ENCODE results near the gene MT3.

Gene MT3

DNA sequence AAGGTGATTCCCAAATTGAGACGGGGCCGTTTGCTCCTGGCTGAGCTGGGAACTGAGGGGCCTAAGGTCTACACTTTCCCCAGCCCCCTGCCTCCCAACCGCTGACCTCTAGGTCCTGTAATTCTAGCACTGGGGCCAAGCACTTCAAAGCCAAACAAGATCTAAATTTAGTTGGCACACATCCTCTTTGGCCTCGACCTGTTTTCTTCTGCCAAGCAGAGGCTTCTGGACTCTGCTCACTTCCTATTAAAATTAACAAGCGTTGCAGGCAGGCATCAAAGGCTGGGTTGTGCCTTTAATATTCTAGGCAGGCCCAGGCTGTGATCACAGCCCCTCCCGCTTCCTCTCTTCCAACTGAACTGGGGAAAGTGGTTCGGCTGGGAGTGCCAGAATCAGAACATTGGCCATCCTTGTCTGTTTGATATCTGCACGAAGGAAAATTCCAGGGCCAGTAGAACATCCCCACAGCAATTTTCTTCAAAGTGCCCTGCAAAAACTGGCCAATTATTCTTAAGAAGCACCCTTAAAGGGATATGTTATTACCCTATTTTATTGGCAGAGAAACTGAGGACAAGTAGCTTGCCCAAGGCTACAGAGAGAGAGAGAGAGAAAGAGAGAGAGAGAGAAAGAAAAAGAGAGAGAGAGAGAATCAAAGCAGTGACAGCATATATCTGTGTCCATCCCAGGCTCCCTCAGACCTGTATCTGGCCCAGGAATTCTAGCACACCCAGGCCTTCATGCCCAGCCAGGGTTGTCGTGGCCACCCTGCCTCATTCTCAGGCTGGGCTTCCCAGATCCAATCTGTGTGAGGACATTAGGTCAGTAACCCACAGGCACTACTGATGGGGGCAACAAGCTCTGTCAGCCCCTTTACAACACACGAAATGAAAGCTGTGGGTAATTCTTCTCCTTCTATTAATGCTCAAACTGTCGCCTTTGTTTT lies 37.3 kb upstream of the MT3 start:
- no peak for DNase-seq (ENCODE audit: low read depth, low spot score)
- no peak overlapping the region for H3K27ac ChIP-seq
- H3K36me3 ChIP-seq (ENCODE audit: insufficient read depth, low read length): no peaks in the 10 kb centered on the region
- H3K4me3 ChIP-seq: no peak overlapping the region
- no peak for TF ChIP-seq EZH2 (IDR thresholded peaks at IDR 0.05)
- TF ChIP-seq POLR2AphosphoS5 (IDR thresholded peaks at IDR 0.05; ENCODE audit: borderline replicate concordance, low read depth, low read length): no peak
- no peaks in the 10 kb centered on the region for H3K9me3 ChIP-seq (ENCODE audit: low read depth, low read length)
- no peak overlapping the region for H3K9ac ChIP-seq (ENCODE audit: insufficient read length)

DNA sequence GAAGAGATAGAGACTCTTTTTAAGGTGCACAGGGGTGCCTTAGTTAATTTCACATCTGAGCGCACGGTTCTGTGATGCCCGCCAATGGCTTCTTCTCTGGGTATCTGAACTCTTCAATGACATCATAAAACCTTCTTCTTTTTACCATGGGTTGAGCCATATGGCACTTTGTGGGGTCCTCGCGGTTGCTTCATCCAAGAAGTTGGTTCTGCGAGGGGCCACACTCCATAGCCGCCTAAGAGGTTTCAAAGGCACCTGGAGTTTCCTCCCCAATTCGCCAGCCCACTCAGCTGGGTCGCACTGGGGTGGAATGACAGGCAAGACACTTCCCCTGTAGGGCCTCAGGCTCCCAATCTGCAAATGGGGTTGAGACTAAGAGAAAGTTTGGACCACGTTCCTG lies 34.9 kb upstream of the MT3 start:
- no peak for DNase-seq (ENCODE audit: low read depth, low spot score)
- TF ChIP-seq EZH2 (IDR thresholded peaks at IDR 0.05) (no peak), POLR2AphosphoS5 (IDR thresholded peaks at IDR 0.05; ENCODE audit: borderline replicate concordance, low read depth, low read length) (no peak), FOXP2 (optimal IDR thresholded peaks at IDR 0.05; ENCODE audit: control extremely low read depth, extremely low read length, insufficient read depth) (no peak)
- Histone ChIP-seq H3K9ac (ENCODE audit: insufficient read length) (no peak overlapping the region), H3K36me3 (ENCODE audit: insufficient read depth, low read length) (no peaks in the 10 kb centered on the region), H3K9me3 (ENCODE audit: low read depth, low read length) (no peaks in the 10 kb centered on the region), H3K27ac (no peak overlapping the region), H3K4me3 (no peak overlapping the region)

GRCh38 chr16:56558024-56558747 lies 31.1 kb upstream of the MT3 start:
- DNase-seq (ENCODE audit: low read depth, low spot score): no peak
- no peak overlapping the region for H3K27ac ChIP-seq
- H3K9ac ChIP-seq (ENCODE audit: insufficient read length): no peak overlapping the region
- no peaks in the 10 kb centered on the region for H3K9me3 ChIP-seq (ENCODE audit: low read depth, low read length)
- no peaks in the 10 kb centered on the region for H3K36me3 ChIP-seq (ENCODE audit: insufficient read depth, low read length)
- TF ChIP-seq EZH2 (IDR thresholded peaks at IDR 0.05) (no peak), POLR2AphosphoS5 (IDR thresholded peaks at IDR 0.05; ENCODE audit: borderline replicate concordance, low read depth, low read length) (no peak), FOXP2 (optimal IDR thresholded peaks at IDR 0.05; ENCODE audit: control extremely low read depth, extremely low read length, insufficient read depth) (no peak)
- H3K4me3 ChIP-seq: no peak overlapping the region

- no peaks in the 10 kb centered on the region for H3K9me3 ChIP-seq (ENCODE audit: low read depth, low read length)
- no peaks in the 10 kb centered on the region for H3K36me3 ChIP-seq (ENCODE audit: insufficient read depth, low read length)
- no peak for DNase-seq (ENCODE audit: low read depth, low spot score)
- no peak overlapping the region for H3K4me3 ChIP-seq
- no peak for TF ChIP-seq EZH2 (IDR thresholded peaks at IDR 0.05)
- no peak for TF ChIP-seq POLR2AphosphoS5 (IDR thresholded peaks at IDR 0.05; ENCODE audit: borderline replicate concordance, low read depth, low read length)
- TF ChIP-seq FOXP2 (optimal IDR thresholded peaks at IDR 0.05; ENCODE audit: control extremely low read depth, extremely low read length, insufficient read depth): no peak
- H3K27ac ChIP-seq: no peak overlapping the region
- H3K9ac ChIP-seq (ENCODE audit: insufficient read length): no peak overlapping the region
These were observed 30.2 kb upstream of the MT3 start for GRCh38 chr16:56559109-56559508.

DNA sequence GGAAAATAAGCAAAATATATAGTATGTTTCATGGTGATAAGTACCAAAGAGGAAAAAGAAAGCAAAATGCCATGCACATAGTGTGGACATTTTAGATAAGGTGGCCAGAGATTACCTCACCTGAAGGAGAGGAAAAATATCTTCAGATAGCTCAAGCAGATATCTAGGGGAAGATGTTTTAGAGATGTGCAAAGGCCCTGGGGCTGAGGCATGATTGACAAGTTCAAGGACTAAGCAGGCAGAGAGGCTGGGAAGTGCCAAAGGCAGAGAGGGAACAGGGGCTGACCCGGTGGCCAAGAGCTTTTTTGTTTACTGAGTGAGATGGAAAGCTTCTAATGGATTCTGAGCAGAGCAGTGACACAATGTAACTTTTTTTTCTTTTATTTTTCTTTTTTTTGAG lies 28.9 kb upstream of the MT3 start:
- DNase-seq (ENCODE audit: low read depth, low spot score): no peak
- H3K9me3 ChIP-seq (ENCODE audit: low read depth, low read length): no peaks in the 10 kb centered on the region
- H3K9ac ChIP-seq (ENCODE audit: insufficient read length): no peak overlapping the region
- H3K36me3 ChIP-seq (ENCODE audit: insufficient read depth, low read length): no peaks in the 10 kb centered on the region
- H3K4me3 ChIP-seq: no peak overlapping the region
- TF ChIP-seq FOXP2 (optimal IDR thresholded peaks at IDR 0.05; ENCODE audit: control extremely low read depth, extremely low read length, insufficient read depth): no peak
- no peak for TF ChIP-seq EZH2 (IDR thresholded peaks at IDR 0.05)
- TF ChIP-seq POLR2AphosphoS5 (IDR thresholded peaks at IDR 0.05; ENCODE audit: borderline replicate concordance, low read depth, low read length): no peak
- no peak overlapping the region for H3K27ac ChIP-seq

- TF ChIP-seq POLR2AphosphoS5 (IDR thresholded peaks at IDR 0.05; ENCODE audit: borderline replicate concordance, low read depth, low read length): no peak
- no peak for TF ChIP-seq EZH2 (IDR thresholded peaks at IDR 0.05)
- TF ChIP-seq FOXP2 (optimal IDR thresholded peaks at IDR 0.05; ENCODE audit: control extremely low read depth, extremely low read length, insufficient read depth): no peak
- DNase-seq (ENCODE audit: low read depth, low spot score): no peak
- no peaks in the 10 kb centered on the region for H3K9me3 ChIP-seq (ENCODE audit: low read depth, low read length)
- no peaks in the 10 kb centered on the region for H3K36me3 ChIP-seq (ENCODE audit: insufficient read depth, low read length)
- no peak overlapping the region for H3K27ac ChIP-seq
- no peak overlapping the region for H3K4me3 ChIP-seq
- no peak overlapping the region for H3K9ac ChIP-seq (ENCODE audit: insufficient read length)
These were observed 28.2 kb upstream of the MT3 start for GRCh38 chr16:56561126-56561525.

DNA sequence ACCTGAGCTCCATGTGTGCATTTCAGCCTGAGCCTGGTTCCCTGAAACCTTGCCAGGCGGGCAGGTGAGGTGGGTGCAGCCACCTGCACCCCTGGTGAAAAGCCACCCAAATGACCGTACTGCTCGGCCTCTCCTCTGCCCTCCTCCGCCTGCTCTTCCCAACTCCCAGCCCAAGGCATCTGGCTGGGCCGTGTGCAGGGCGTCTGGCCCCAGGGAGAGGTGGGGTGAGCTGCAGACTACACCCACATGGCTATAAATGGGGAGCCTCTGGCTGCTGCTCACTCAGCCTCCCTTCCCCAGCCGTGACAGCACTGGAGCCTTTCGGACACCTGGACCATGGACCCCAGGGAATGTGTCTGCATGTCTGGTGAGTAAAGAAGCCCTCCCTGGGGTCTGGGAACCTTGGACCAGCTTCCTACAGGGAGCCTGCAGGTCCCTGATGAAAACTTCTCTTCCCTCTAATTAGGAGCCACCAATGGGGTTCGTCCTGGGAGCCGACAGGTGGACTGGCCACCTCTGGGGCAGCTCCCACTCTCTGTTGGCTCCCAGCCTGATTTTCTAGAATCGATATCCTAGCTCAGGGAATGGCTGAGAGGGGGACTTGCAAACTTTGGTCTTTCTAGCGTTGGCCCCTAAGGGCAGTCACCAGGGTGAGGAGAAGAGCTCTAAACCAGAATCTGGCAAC lies 24.4 kb upstream of the MT3 start, which contains the start of gene MT4:
MT4 (plus strand) TSS at position 281 of the 685 bp plus-strand sequence; CDS start at position 337, 56 bp downstream.
- Histone ChIP-seq H3K27ac (no peak within 1 kb of the TSS), H3K9me3 (ENCODE audit: low read depth, low read length) (no peaks in the 10 kb centered on the region), H3K9ac (ENCODE audit: insufficient read length) (no peak within 1 kb of the TSS), H3K4me3 (no peak within 1 kb of the TSS), H3K36me3 (ENCODE audit: insufficient read depth, low read length) (no peaks in the 10 kb centered on the region)
- no peak for DNase-seq (ENCODE audit: low read depth, low spot score)
- no peak for TF ChIP-seq POLR2AphosphoS5 (IDR thresholded peaks at IDR 0.05; ENCODE audit: borderline replicate concordance, low read depth, low read length)

DNA sequence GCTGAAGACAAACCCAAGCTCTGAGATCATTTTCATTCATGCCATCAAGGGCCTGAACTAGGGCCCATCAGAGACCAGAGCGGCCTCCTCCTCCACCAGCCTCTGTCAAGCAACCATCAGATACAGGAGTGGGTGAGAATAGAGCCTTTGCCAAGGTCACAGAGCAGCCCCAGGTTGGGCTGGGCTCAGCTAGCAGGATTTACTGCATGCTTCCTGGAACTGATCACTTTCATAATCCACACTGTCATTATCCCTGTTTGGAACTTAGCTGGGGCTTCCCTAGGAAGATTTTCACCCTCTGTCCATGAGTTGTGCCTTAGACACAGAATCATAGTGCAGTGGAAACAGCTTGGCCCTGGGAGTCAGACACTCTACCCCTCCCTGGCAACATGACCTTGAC lies 19.4 kb upstream of the MT3 start:
- Histone ChIP-seq H3K9ac (ENCODE audit: insufficient read length) (no peak overlapping the region), H3K27ac (no peak overlapping the region), H3K36me3 (ENCODE audit: insufficient read depth, low read length) (no peaks in the 10 kb centered on the region), H3K4me3 (no peak overlapping the region), H3K9me3 (ENCODE audit: low read depth, low read length) (no peaks in the 10 kb centered on the region)
- DNase-seq (ENCODE audit: low read depth, low spot score): no peak
- TF ChIP-seq FOXP2 (optimal IDR thresholded peaks at IDR 0.05; ENCODE audit: control extremely low read depth, extremely low read length, insufficient read depth) (no peak), EZH2 (IDR thresholded peaks at IDR 0.05) (no peak), POLR2AphosphoS5 (IDR thresholded peaks at IDR 0.05; ENCODE audit: borderline replicate concordance, low read depth, low read length) (no peak)

All from SK-N-MC (cell line).